ENCODE results near the gene ERBB2. TPM values are rescaled to one million over a fixed set of nuclear protein-coding genes. Genes with fewer than 3 reads are reported as not detected.
A peak's percentile ranks its signal among the peaks of the same experiment; 100 is the strongest.

ERBB2 gene
- total RNA-seq, 6 experiments from 2014 or later = 8.9 to 40.4 (median 26.2) TPM

- WGBS (ENCODE audit: insufficient coverage, low coverage, low lambda C conversion rate, missing lambda C conversion rate) = 0% methylated on average over 6 of the region's 57 CpGs
- Histone ChIP-seq H3K9me3 (no peaks in the 10 kb centered on the region), H3K27ac (peak overlapping the region; percentile 34 to 95 (median 35)), H3K27me3 (no peaks in the 10 kb centered on the region), H3K4me3 (peak overlapping the region; percentile 54 to 78 (median 62)), H3K4me1 (peaks cover 0 to 55% (median 27%) of the 10 kb centered on the region in 4 donors), H3K36me3 (no peaks in the 10 kb centered on the region)
- intact Hi-C loops (cut with DNase I) = no loop called here
- DNase-seq (no peak), ATAC-seq (peak in 1 of 4 donors; percentile 5)
- TF ChIP-seq CTCF (IDR thresholded peaks at IDR 0.05) (no peak), POLR2A (IDR thresholded peaks at IDR 0.05) (no peak)
Observed at GRCh38 chr17:39700148-39700987, 504 bp downstream of the ERBB2 start.

GRCh38 chr17:39701012-39701783, 1.3 kb downstream of the ERBB2 start:
- WGBS (ENCODE audit: insufficient coverage, low coverage, low lambda C conversion rate, missing lambda C conversion rate) = 31% methylated on average over 6 of the region's 10 CpGs
- Histone ChIP-seq H3K27ac (peak overlapping the region in 1 of 3 donors; percentile 95), H3K4me3 (peak overlapping the region in 1 of 3 donors; percentile 78), H3K36me3 (no peaks in the 10 kb centered on the region), H3K27me3 (no peaks in the 10 kb centered on the region), H3K9me3 (no peaks in the 10 kb centered on the region), H3K4me1 (peaks cover 0 to 57% (median 28%) of the 10 kb centered on the region in 4 donors)
- no peak for TF ChIP-seq POLR2A (IDR thresholded peaks at IDR 0.05)
- intact Hi-C loops (cut with DNase I) = no loop called here
- ATAC-seq (no peak), DNase-seq (no peak)

- ATAC-seq (no peak), DNase-seq (no peak)
- Histone ChIP-seq H3K27me3 (no peaks in the 10 kb centered on the region), H3K4me1 (peaks cover 0 to 61% (median 30%) of the 10 kb centered on the region in 4 donors), H3K27ac (peak overlapping the region in 2 of 3 donors; percentile 81 to 95), H3K4me3 (no peak overlapping the region), H3K9me3 (no peaks in the 10 kb centered on the region), H3K36me3 (no peaks in the 10 kb centered on the region)
- 38% methylated on average over 3 of the region's 4 CpGs for WGBS (ENCODE audit: insufficient coverage, low coverage, low lambda C conversion rate, missing lambda C conversion rate)
- TF ChIP-seq POLR2A (IDR thresholded peaks at IDR 0.05) (no peak), CTCF (IDR thresholded peaks at IDR 0.05) (no peak)
- intact Hi-C loops (cut with DNase I) = no loop called here
Observed at GRCh38 chr17:39701784-39702422, 2.0 kb downstream of the ERBB2 start.

- 27% methylated on average over 10 of the region's 12 CpGs for WGBS (ENCODE audit: insufficient coverage, low coverage, low lambda C conversion rate, missing lambda C conversion rate)
- Histone ChIP-seq H3K27ac (peak overlapping the region; percentile 78 to 95 (median 81)), H3K9me3 (no peaks in the 10 kb centered on the region), H3K27me3 (no peaks in the 10 kb centered on the region), H3K4me1 (peaks cover 0 to 62% (median 32%) of the 10 kb centered on the region in 4 donors), H3K36me3 (peaks cover 0 to under 1% (median 0%) of the 10 kb centered on the region in 4 donors), H3K4me3 (no peak overlapping the region)
- peak; percentile 60 to 76 (median 70) for ATAC-seq
- intact Hi-C loops (cut with DNase I) = no loop called here
- no peak for TF ChIP-seq POLR2A (IDR thresholded peaks at IDR 0.05)
- TF ChIP-seq CTCF (IDR thresholded peaks at IDR 0.05) = no peak
- DNase-seq = peak in 1 of 3 donors; percentile 75
Observed at GRCh38 chr17:39702901-39703893, 3.3 kb downstream of the ERBB2 start.

Data from right lobe of liver (tissue), 6 donors.